K562 (cell line): Measurements from ENCODE around the gene ARHGAP12.

ENCODE experiments used
- BCL6 ChIP-seq: fragments of 250-450 bp; sonication (Bioruptor Pico); IDR thresholded peaks from 2 replicates; pipeline ENCODE4 v1.4.0; 2020
- BCLAF1 ChIP-seq, 2 experiments: fragments of 450-650 bp in 1 of 2; IDR thresholded peaks; 2 replicates each; pipeline ENCODE4 v1.6.1; 2011 to 2017; ENCODE audit warnings: low read depth in 2 of 2, antibody characterized with exemption in 1 of 2, borderline replicate concordance in 1 of 2, low read length in 1 of 2, mild to moderate bottlenecking in 1 of 2, mixed read lengths in 1 of 2; ENCODE audit not compliant: control insufficient read depth in 1 of 2
- CREB1 ChIP-seq, 2 experiments: sonication (generic) in 1 of 2; formaldehyde crosslinking in 1 of 2; IDR thresholded peaks; 2 replicates each; pipeline versions ENCODE4 v1.6.1 to v1.8.0; 2012 to 2022; ENCODE audit warnings: inconsistent platforms in 1 of 2, mild to moderate bottlenecking in 1 of 2, missing genetic modification reagents in 1 of 2, moderate library complexity in 1 of 2
- FOXP4 ChIP-seq: sonication (generic); formaldehyde crosslinking; IDR thresholded peaks from 2 replicates; pipeline ENCODE4 v1.8.0; 2022; ENCODE audit warnings: mild to moderate bottlenecking, missing genetic modification reagents, borderline replicate concordance
- HDGF ChIP-seq: fragments of 450-650 bp; IDR thresholded peaks from 2 replicates; pipeline ENCODE4 v1.6.1; 2016
- MAZ ChIP-seq, 2 experiments: fragments of 450-650 bp in 1 of 2; sonication (generic) in 1 of 2; formaldehyde crosslinking; IDR thresholded peaks in 1 of 2; conservative IDR thresholded peaks in 1 of 2; 2 replicates each; pipeline versions ENCODE4 v1.4.0 to v1.5.0; 2020; ENCODE audit warnings: mild to moderate bottlenecking in 1 of 2, missing genetic modification reagents in 1 of 2
- MIER1 ChIP-seq: fragments of 450-650 bp; IDR thresholded peaks from 2 replicates; pipeline ENCODE4 v1.6.1; 2016; ENCODE audit warnings: antibody characterized with exemption, mild to moderate bottlenecking, low read depth
- RFX5 ChIP-seq: IDR thresholded peaks from 2 replicates; pipeline ENCODE4 v1.6.1; 2011; ENCODE audit warnings: low read depth, mild to moderate bottlenecking, improper control_type of control experiment, low read length
- TF ChIP-seq, protein P1 (sequence below), 3 experiments: IDR thresholded peaks in 2 of 3; conservative IDR thresholded peaks in 1 of 3; 2 replicates each; pipeline ENCODE4 v1.5.1; 2011 to 2012; ENCODE audit warnings: low read length in 3 of 3, mild to moderate bottlenecking in 3 of 3, control low read depth in 2 of 3, improper control_type of control experiment in 1 of 3, inconsistent platforms in 1 of 3, low read depth in 1 of 3, mixed read lengths in 1 of 3, moderate library complexity in 1 of 3; ENCODE audit not compliant: insufficient read depth in 2 of 3

- TF ChIP-seq RFX5 (no peak), HDGF (no peak), MIER1 (no peak), FOXP4 (CRISPR knock-in tag) (no peak), MAZ (CRISPR knock-in tag; conservative IDR thresholded peaks at IDR 0.05 in 1 of 2, IDR thresholded peaks at IDR 0.05 in 1 of 2) (no peak), CREB1 (IDR thresholded peaks at IDR 0.05) (no peak), CREB1 (CRISPR knock-in tag; IDR thresholded peaks at IDR 0.05) (no peak), BCLAF1 (IDR thresholded peaks at IDR 0.05; ENCODE audit: borderline replicate concordance in 1 of 2, control insufficient read depth in 1 of 2, low read depth in 2 of 2, low read length in 1 of 2) (no peak), BCL6 (CRISPR knock-in tag) (no peak)
- TF ChIP-seq, protein P1, sequence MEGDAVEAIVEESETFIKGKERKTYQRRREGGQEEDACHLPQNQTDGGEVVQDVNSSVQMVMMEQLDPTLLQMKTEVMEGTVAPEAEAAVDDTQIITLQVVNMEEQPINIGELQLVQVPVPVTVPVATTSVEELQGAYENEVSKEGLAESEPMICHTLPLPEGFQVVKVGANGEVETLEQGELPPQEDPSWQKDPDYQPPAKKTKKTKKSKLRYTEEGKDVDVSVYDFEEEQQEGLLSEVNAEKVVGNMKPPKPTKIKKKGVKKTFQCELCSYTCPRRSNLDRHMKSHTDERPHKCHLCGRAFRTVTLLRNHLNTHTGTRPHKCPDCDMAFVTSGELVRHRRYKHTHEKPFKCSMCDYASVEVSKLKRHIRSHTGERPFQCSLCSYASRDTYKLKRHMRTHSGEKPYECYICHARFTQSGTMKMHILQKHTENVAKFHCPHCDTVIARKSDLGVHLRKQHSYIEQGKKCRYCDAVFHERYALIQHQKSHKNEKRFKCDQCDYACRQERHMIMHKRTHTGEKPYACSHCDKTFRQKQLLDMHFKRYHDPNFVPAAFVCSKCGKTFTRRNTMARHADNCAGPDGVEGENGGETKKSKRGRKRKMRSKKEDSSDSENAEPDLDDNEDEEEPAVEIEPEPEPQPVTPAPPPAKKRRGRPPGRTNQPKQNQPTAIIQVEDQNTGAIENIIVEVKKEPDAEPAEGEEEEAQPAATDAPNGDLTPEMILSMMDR (IDR thresholded peaks at IDR 0.05 in 2 of 3, conservative IDR thresholded peaks at IDR 0.05 in 1 of 3; ENCODE audit: insufficient read depth in 2 of 3, low read depth in 1 of 3, low read length in 3 of 3): no peak
Observed at GRCh38 chr10:31778627-31779026, 150.0 kb downstream of the ARHGAP12 start.
